GM12801 (cell line): ENCODE data around the gene TMEM86B.

Experiments used
- TF ChIP-seq, protein P1 (sequence below): IDR thresholded peaks from one replicate; pipeline ENCODE4 v1.5.1; 2011; ENCODE audit warnings: control low read depth; ENCODE audit not compliant: insufficient read length; ENCODE audit errors: extremely low read depth

The TMEM86B gene

DNA sequence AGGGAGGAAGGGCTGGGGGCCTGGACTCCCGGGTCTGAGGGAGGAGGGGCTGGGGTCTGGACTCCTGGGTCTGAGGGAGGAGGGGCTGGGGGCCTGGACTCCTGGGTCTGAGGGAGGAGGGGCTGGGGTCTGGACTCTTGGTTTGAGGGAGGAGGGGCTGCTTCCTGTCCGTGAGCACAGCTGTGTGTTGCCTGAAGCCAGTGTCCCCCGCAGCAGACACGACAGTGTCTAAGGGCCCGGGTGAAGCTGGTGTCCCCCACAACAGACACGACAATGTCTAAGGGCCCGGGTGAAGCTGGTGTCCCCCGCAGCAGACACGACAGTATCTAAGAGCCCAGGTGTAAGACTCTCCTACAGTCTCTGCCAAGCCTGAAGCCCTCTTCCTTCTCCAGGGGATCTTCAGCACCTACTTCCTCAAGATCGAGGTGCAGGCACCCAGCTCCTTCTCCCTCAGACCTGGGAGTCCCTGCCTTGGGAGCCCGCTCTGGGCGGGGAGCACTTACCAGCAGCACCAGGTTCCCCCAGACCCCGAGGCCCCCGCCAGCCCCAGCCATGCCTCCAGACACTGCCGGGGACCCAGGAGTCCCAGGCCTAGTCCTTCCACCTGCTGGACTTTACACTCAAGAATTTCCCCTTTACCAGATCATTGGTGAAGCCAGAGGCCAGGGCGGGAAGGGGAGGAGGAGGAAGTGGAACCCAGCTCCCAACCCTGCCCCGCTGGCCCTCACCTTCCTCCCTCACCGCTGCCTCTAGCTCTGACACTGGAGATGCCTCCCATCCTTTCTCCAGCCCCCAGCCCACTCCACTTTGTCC is 19.5 kb downstream of the TMEM86B start, which contains the start of gene PTPRH:
Gene PTPRH, minus strand, starts transcription at position 622 of the 813 bp plus-strand sequence. Its CDS starts 68 bp downstream, at position 554.
- TF ChIP-seq, protein P1, sequence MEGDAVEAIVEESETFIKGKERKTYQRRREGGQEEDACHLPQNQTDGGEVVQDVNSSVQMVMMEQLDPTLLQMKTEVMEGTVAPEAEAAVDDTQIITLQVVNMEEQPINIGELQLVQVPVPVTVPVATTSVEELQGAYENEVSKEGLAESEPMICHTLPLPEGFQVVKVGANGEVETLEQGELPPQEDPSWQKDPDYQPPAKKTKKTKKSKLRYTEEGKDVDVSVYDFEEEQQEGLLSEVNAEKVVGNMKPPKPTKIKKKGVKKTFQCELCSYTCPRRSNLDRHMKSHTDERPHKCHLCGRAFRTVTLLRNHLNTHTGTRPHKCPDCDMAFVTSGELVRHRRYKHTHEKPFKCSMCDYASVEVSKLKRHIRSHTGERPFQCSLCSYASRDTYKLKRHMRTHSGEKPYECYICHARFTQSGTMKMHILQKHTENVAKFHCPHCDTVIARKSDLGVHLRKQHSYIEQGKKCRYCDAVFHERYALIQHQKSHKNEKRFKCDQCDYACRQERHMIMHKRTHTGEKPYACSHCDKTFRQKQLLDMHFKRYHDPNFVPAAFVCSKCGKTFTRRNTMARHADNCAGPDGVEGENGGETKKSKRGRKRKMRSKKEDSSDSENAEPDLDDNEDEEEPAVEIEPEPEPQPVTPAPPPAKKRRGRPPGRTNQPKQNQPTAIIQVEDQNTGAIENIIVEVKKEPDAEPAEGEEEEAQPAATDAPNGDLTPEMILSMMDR: no peak

DNA sequence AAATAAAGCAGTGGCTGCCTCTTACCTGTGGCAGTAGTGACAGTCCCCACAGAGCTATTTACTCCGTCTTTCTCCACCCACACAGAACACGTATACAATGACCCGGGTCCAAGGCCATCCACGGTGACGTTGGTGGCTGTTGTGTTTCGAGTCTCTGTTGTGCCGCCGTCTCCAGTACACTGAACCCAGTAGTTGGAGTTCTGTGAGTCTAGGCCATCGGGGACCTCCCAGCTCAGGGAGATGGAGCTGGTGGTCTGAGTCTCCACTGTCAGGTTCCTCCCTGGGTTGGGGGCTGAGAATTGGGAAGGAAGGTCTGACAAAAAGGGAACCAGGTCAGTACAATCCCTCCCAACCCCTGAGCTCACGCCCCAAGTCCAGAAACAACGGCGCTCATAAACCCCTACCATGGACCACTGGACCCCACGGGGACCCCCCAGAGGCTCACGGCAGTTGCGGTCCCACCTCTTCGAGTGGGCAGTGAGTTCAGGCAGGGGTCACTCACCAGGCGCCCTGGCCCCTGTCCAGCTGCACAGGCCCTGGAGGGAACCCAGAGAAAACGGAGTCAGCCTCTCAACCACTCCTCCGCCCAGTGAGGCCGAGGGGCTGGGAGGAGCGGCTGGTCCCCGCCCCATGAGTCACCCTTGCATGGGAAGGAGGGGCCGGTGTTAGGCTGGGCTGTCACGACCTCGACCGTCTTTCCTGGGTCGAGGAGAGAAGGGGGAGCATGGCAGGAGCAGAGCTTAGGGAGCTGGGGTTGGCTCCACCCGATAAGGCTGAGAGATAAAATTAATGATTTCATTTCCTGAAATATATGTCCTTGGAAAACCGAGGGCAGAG is 21.7 kb downstream of the TMEM86B start:
- TF ChIP-seq, protein P1: no peak

DNA sequence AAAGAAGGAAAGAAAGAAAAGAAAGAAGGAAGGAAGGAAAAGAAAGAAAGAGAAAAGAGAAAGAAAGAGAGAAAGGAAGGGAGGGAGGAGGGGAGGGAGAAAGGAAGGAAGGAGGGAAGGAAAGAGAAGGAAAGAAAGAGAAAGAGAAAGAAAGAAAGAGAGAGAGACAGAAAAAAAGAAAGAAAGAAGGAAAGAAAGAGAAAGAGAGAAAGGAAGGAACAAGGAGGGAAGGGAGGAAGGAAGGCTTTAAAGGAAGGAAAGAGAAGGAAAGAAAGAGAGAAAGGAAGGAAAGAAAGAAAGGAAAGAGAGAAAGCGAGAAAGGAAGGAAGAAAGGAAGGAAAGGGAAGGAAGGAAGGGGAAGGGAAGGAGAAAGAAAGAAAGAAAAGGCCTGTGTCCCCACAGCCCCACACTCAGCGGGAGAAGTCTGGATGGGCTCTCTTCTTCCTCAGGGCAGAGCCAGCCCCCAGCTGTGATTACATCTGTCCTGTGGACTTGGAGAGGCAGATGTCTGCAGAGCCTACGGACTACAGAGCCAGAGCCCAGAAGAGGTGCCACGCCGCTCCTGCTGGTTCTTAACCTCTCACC is 28.9 kb downstream of the TMEM86B start:
- TF ChIP-seq, protein P1: no peak

DNA sequence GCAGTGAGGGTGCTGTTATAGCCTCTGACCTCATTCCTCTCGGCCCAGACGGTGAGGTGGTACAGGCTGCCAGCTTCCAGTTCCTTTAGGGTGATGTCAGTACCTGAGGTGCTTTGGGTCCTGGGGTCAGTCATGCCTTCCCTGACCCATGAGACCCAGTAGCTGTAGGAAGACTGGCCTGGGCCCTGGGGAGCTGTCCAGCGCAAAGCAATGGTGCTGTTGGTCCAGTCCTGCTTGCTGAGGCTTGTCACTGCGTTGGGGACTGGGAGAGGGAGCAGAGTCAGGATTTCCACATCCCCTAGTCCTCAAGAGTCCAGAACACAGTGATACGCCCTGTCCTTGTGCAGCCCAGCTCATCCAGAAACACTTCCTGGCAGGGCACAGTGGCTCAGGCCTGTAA is 29.9 kb downstream of the TMEM86B start:
- TF ChIP-seq, protein P1: no peak

- TF ChIP-seq, protein P1: no peak
These were observed 31.0 kb downstream of the TMEM86B start for GRCh38 chr19:55197528-55197927.

DNA sequence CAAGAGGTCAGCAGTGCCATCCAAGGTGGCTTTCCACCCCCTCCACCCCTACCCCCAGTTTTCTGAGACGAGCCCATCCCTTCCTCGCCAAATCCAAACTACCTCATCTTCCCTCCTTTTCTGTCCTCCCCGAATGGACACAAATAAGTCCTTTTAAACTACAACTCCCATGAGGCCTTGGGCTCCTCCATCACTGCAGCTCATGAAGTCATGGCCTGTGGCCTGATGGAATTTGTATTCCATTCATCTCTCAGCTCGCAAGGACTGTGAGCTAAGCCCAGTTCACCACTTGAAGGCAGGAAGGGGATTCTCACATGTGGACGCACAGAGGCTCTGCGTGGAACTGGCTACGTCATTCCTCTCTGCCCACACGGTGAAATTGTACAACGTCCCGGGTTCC is 31.8 kb downstream of the TMEM86B start:
- TF ChIP-seq, protein P1: no peak

- TF ChIP-seq, protein P1: no peak
These were observed 35.1 kb downstream of the TMEM86B start for GRCh38 chr19:55193481-55193880.
